GM23338 (cell line): ENCODE data around the gene PI4K2A. TPM values are rescaled to one million over a fixed set of nuclear protein-coding genes. Genes with fewer than 3 reads are reported as not detected.
"Not testable (repeated sequence)": the region's sequence is repeated elsewhere in the genome, so short reads cannot be mapped to it uniquely, and the experiment has no call there.

ENCODE experiments used
- ATAC-seq: fragments of 200-7000 bp; cut with Tn5 transposase; 3 replicates; pipeline ENCODE4 v1.9.1; 2020
- DNase-seq: peaks from one replicate; pipeline ENCODE4 v3.0.0-alpha.2; 2015; ENCODE audit warnings: low spot score
- H2AFZ ChIP-seq: fragments of 200-600 bp; sonication (generic); 2 replicates; pipeline ENCODE4 v1.8.0; 2016; ENCODE audit warnings: antibody characterized with exemption, mild to moderate bottlenecking, moderate library complexity
- H3F3A ChIP-seq: fragments of 200-600 bp; sonication (generic); replicated peaks from 2 replicates; pipeline ENCODE4 v1.8.0; 2017; ENCODE audit warnings: antibody characterized with exemption, mixed run types, low read depth
- H3K27ac ChIP-seq: fragments of 200-600 bp; sonication (generic); 2 replicates; pipeline ENCODE4 v1.6.1; 2016; ENCODE audit warnings: low read depth
- H3K27me3 ChIP-seq: fragments of 200-600 bp; sonication (generic); 2 replicates; pipeline ENCODE4 v1.8.0; 2016; ENCODE audit warnings: mild to moderate bottlenecking, mixed run types, moderate library complexity; ENCODE audit not compliant: insufficient read depth
- H3K36me3 ChIP-seq: fragments of 200-600 bp; sonication (generic); 2 replicates; pipeline ENCODE4 v1.8.0; 2016; ENCODE audit warnings: mild to moderate bottlenecking; ENCODE audit not compliant: insufficient read depth
- H3K4me1 ChIP-seq: fragments of 200-600 bp; sonication (generic); 2 replicates; pipeline ENCODE4 v1.8.0; 2016; ENCODE audit warnings: mild to moderate bottlenecking, moderate library complexity; ENCODE audit not compliant: insufficient read depth
- H3K4me2 ChIP-seq: fragments of 200-600 bp; sonication (generic); 2 replicates; pipeline ENCODE4 v1.7.1; 2017; ENCODE audit warnings: mixed run types
- H3K4me3 ChIP-seq: fragments of 200-600 bp; sonication (generic); 2 replicates; pipeline ENCODE4 v1.6.1; 2016; ENCODE audit warnings: mixed run types
- H3K79me2 ChIP-seq: fragments of 200-600 bp; sonication (generic); replicated peaks from 2 replicates; pipeline ENCODE4 v1.8.0; 2017; ENCODE audit warnings: mild to moderate bottlenecking; ENCODE audit not compliant: insufficient read depth
- H3K9me2 ChIP-seq: fragments of 200-600 bp; sonication (generic); 2 replicates; pipeline ENCODE4 v1.8.0; 2017; ENCODE audit not compliant: insufficient read depth
- H4K20me1 ChIP-seq: fragments of 200-600 bp; sonication (generic); replicated peaks from 2 replicates; pipeline ENCODE4 v1.8.0; 2017; ENCODE audit warnings: mild to moderate bottlenecking; ENCODE audit not compliant: insufficient read depth
- H3K27ac Mint-ChIP-seq: 2 replicates; pipeline ENCODE4 v1.8.0; 2020; ENCODE audit warnings: inconsistent platforms, mild to moderate bottlenecking, moderate library complexity, mixed read lengths
- H3K27me3 Mint-ChIP-seq: 3 replicates; pipeline ENCODE4 v1.8.0; 2022; ENCODE audit warnings: low read depth, mild to moderate bottlenecking, moderate library complexity, mixed read lengths, inconsistent platforms; ENCODE audit not compliant: insufficient read depth, poor library complexity
- H3K36me3 Mint-ChIP-seq: 3 replicates; pipeline ENCODE4 v1.8.0; 2021; ENCODE audit warnings: low read depth, mild to moderate bottlenecking, inconsistent platforms, moderate library complexity, mixed read lengths
- H3K4me1 Mint-ChIP-seq: 3 replicates; pipeline ENCODE4 v1.8.0; 2020; ENCODE audit warnings: mild to moderate bottlenecking, inconsistent platforms, mixed read lengths
- H3K4me3 Mint-ChIP-seq: 3 replicates; pipeline ENCODE4 v1.8.0; 2021; ENCODE audit warnings: moderate library complexity, mild to moderate bottlenecking, inconsistent platforms, mixed read lengths
- H3K9me3 Mint-ChIP-seq: 3 replicates; pipeline ENCODE4 v1.8.0; 2020; ENCODE audit warnings: moderate library complexity, mild to moderate bottlenecking, inconsistent platforms, mixed read lengths
- ZNF331 ChIP-seq: fragments of 250-450 bp; sonication (Bioruptor Pico); IDR thresholded peaks from 2 replicates; pipeline ENCODE4 v1.5.0; 2020; ENCODE audit warnings: low read depth, mild to moderate bottlenecking, moderate library complexity
- ZNF462 ChIP-seq: fragments of 250-450 bp; sonication (Bioruptor Pico); IDR thresholded peaks from 2 replicates; pipeline ENCODE4 v1.5.0; 2020; ENCODE audit warnings: mild to moderate bottlenecking, moderate library complexity
- polyA plus RNA-seq: library from polyadenylated mRNA; unstranded; fragments of >200 nt; fragmentation: Nextera tagmentation; extraction: Ambion mirVana; gene quantifications from 2 replicates; pipeline ENCODE4 v1.2.1, GENCODE V29; 2016
- total RNA-seq: library from RNA; depleted of rRNA; stranded (reverse); fragments of >200 nt; shearing (Covaris generic); gene quantifications from 2 replicates; pipeline ENCODE4 v1.2.3, GENCODE V29; 2014

PI4K2A gene
- total and polyA plus RNA-seq, 2 experiments from 2014 or later, result 8.1 to 29.2 TPM

GRCh38 chr10:97648562-97649404, 8.3 kb downstream of the PI4K2A start:
- Mint-ChIP-seq H3K4me3 (peak overlapping the region; percentile 52), H3K27ac (peak overlapping the region; percentile 64), H3K36me3 (peaks cover 47% of the 10 kb centered on the region), H3K4me1 (peaks cover 25% of the 10 kb centered on the region), H3K27me3 (no peaks in the 10 kb centered on the region), H3K9me3 (no peaks in the 10 kb centered on the region)
- Histone ChIP-seq H3K36me3 (peaks cover 27% of the 10 kb centered on the region), H3K27me3 (no peaks in the 10 kb centered on the region), H3K9me2 (no peaks in the 10 kb centered on the region), H3K4me2 (peak overlapping the region; percentile 44), H3K79me2 (peaks cover 63% of the 10 kb centered on the region), H3K4me1 (peaks cover 28% of the 10 kb centered on the region; the same call in 1 of the 2 replicates), H3K4me3 (peak overlapping the region; percentile 6), H2AFZ (no peak overlapping the region), H4K20me1 (peaks cover 12% of the 10 kb centered on the region), H3K27ac (peak overlapping the region; percentile 27), H3F3A (no peaks in the 10 kb centered on the region)
- ATAC-seq (peak; percentile 97), DNase-seq (peak; percentile 60)
- TF ChIP-seq ZNF462 (0 out of 2 replicates have a peak, but pooled peaks have one; percentile 15), ZNF331 (CRISPR knock-in tag) (no peak)

GRCh38 chr10:97649405-97649750, 8.9 kb downstream of the PI4K2A start:
- H3F3A ChIP-seq, H3K27me3 ChIP-seq, DNase-seq, H3K27ac Mint-ChIP-seq, H3K9me2 ChIP-seq, H3K9me3 Mint-ChIP-seq, H2AFZ ChIP-seq, H3K27ac ChIP-seq, H3K27me3 Mint-ChIP-seq, ATAC-seq: not testable (repeated sequence)
- Histone ChIP-seq H3K4me2 (peak overlapping the region; percentile 44), H4K20me1 (peaks cover 12% of the 10 kb centered on the region), H3K36me3 (peaks cover 30% of the 10 kb centered on the region), H3K4me1 (peaks cover 28% of the 10 kb centered on the region; the same call in 1 of the 2 replicates), H3K4me3 (peak overlapping the region; percentile 6; the same call in 1 of the 2 replicates), H3K79me2 (peaks cover 57% of the 10 kb centered on the region)
- Mint-ChIP-seq H3K36me3 (peaks cover 45% of the 10 kb centered on the region), H3K4me1 (peaks cover 25% of the 10 kb centered on the region), H3K4me3 (peak overlapping the region; percentile 52; the same call in 2 of the 3 replicates)
